Amniotic epithelial cell (primary cell): Measurements from ENCODE around the gene DSPP.
"Not testable (repeated sequence)": the region's sequence is repeated elsewhere in the genome, so short reads cannot be mapped to it uniquely, and the experiment has no call there.

Source experiments
- DNase-seq: peaks from one replicate; pipeline ENCODE4 v3.0.0-alpha.2; 2010; ENCODE audit warnings: low read depth

DSPP gene

GRCh38 chr4:87608229-87608628 is at the start of gene DSPP:
Gene DSPP (plus strand): TSS chr4:87608529. CDS start chr4:87610909, 2,380 bp downstream.
- no peak for DNase-seq

DNA sequence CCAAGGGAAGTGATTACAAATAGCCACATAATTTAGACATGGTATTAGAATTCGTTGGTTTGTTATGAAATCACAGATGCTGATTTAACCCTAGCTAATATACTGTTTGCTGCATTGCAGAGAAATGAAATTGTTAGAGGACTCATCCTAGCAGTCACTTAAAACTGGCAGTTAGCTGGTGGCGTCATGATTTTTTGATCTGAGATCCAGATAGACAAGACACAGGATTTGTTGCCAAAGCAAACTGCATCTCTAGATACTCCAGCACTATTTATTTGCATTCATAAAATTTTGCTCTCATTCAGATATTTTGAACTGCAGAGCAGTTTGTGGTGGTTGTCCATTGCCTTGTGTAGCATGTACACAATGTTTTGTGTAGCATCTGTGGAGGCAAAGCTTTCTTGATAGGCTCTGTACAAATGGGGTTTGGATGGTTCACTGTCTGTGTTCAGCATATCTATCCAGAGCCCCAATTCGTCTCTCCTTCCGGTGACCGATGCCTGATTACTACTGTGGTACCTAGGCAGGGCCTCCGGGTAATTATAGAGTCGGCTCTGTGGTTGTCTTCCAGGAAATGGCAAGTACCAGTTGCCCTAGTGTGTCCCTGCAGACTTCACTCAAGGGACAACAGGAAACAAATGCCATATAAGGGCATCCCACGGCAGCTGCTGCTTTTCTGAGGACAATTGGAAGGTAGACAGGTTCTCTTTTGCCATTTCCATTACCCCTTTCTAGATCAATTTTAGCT is 49.1 kb upstream of the DSPP start:
- no peak for DNase-seq

GRCh38 chr4:87560802-87561201 is 47.5 kb upstream of the DSPP start:
- no peak for DNase-seq

- no peak for DNase-seq
These were observed 42.6 kb upstream of the DSPP start for GRCh38 chr4:87565746-87566145.

GRCh38 chr4:87566276-87566675 is 42.1 kb upstream of the DSPP start:
- no peak for DNase-seq

DNA sequence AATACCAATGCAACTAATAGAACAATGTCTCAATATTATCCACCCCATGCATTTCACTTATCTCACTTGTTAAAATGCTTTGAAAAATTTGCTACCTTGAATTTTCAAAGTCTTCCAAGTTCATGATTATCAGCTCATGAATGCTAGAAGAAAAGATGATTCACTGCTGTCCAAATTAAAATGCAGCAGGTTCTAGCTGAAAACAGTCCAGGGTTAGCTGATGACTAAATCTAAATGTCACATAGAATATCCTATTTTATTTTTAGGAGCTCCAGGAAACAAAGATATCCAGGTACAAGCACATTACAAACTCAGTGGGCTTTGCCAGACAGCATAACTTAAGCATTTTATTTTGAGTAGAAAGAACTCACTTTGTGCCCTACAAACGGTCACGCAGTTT is 41.1 kb upstream of the DSPP start:
- no peak for DNase-seq

DNA sequence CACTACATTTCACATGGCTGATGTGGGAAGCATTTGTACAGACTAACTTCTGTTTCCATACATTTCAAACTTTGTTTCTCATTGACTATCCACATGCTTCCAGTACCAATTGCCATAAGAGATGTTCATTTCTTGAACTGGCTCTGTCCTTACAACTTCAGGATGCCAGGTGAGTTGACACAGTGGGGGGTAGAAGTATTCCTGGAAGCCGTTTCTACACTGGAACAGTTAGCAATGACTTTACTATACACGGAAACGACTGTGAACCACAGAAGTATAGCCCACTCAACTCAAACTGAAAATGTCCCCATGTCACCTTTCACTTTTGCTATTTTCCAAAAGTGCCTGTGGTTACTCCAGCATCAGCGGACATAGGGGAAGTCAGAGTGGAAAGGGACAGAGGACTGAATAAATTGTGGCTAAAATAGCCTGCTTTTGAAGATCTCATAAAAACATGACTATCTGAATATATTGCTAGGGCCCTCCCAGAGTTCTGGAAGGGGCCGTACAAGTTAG is 38.0 kb upstream of the DSPP start:
- no peak for DNase-seq

- not testable (repeated sequence) for DNase-seq
These were observed 34.0 kb upstream of the DSPP start for GRCh38 chr4:87574376-87574775.

DNA sequence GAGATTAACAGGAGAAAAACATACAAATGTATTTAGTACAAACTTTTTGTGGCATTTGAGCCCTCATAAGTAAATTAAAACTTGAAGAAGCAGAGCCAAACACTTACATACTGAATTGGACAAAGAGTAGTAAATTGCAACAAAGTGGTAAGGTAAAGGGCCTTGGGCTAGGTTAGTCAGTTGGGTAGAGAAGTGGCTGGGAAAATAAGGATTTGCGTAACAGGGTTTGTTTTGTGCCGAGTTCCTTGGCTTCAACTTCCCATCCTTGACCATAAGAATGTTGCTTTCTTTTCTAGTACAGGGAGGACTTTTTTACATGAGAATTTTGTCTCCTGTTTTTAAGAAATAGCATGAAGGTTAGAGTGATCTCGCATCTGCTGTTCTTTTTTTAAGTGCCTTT is 33.3 kb upstream of the DSPP start:
- DNase-seq = peak; percentile 76

DNA sequence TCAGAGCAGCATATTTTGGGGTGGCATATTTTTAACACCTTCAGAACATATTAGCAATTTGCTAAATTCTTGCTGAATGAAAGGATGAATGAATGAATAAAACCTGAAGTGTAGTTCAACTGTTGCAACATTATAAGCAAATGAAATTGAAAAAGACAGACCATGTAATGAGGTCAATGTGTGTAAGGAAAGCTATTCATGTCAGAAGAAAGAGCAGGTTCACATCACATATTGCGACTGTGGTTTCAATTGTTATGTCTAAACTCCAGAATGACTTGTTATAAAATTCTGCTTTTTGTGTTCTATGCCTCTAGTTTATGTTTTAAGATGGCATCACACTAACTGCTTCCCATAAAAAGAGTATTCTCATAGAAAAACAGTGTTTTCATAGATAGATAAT is 32.9 kb upstream of the DSPP start:
- DNase-seq = peak; percentile 7

GRCh38 chr4:87575983-87576382 is 32.3 kb upstream of the DSPP start:
- DNase-seq = no peak

DNA sequence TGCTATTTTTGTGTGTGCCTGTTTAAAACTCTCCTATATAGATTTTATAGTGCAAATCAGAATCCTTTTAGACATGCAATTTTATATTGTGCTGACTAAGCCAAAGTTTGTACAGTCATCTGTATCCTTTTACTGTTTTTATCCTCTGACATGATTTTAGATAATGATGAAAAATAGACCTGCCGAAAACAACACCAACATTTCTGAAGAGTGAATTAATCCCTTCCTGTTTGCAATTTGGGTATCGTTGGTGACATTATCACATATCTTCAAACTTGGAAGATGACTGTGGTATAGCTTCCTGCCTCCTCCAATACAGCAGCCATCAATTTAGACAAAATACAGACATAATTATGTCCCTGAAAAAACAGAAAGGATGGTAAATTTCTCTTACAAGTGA is 28.9 kb upstream of the DSPP start:
- no peak for DNase-seq

GRCh38 chr4:87580057-87580456 is 28.3 kb upstream of the DSPP start:
- DNase-seq = no peak

GRCh38 chr4:87584222-87584908 is 24.0 kb upstream of the DSPP start:
- no peak for DNase-seq

DNA sequence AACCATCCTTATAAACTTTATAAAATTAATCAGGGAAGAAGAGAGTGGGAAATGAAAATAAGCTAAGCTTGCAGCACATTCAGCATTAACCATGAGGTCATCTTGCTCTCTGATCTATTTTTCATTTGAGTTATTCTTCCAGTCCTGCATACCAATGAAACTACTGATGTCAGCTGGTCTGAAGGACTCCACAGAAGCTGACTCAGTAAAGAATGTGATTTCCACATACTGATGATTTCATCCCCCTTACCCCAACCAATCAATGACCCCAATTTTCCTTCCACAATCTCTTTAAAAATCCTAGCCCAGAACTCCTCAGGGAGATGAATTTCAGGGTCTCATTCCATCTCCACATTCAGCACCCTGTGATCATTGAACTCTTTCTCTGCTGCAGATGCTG is 18.8 kb upstream of the DSPP start:
- DNase-seq = peak; percentile 96

GRCh38 chr4:87592124-87592523 is 16.2 kb upstream of the DSPP start:
- DNase-seq = no peak

- DNase-seq = no peak
These were observed 7.0 kb upstream of the DSPP start for GRCh38 chr4:87601361-87601760.

- DNase-seq = no peak
These were observed 6.1 kb downstream of the DSPP start for GRCh38 chr4:87614292-87614890.

DNA sequence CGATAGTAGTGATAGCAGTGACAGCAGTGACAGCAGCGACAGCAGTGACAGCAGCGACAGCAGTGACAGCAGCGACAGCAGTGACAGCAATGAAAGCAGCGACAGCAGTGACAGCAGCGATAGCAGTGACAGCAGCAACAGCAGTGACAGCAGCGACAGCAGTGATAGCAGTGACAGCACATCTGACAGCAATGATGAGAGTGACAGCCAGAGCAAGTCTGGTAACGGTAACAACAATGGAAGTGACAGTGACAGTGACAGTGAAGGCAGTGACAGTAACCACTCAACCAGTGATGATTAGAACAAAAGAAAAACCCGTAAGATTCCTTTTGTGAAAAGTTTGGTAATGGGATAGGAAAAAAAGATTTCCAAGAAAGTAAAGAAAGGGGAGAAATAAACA is 7.9 kb downstream of the DSPP start:
- no peak for DNase-seq

DNA sequence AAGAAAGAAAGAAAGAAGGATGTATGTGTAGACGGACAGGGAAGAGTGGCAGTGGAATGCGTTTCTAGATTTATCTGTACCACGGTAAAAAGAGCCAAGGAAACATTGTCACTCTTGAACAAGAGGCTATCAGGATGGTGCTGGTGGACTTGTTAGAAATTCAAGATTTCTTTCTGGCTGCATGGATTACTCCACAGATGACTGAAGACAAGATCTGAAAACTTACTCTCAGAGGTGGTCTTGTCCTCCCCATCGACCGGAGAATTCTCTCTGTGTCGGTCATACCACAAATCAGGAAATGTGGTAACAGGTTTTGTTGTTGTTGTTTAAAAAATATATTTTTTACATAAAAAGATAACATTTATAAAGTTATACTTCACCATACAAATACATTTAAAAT is 11.8 kb downstream of the DSPP start:
- DNase-seq = no peak

- DNase-seq = no peak
These were observed 12.2 kb downstream of the DSPP start for GRCh38 chr4:87620491-87620890.

GRCh38 chr4:87622303-87622702 is 14.0 kb downstream of the DSPP start:
- no peak for DNase-seq

GRCh38 chr4:87624698-87625097 is 16.4 kb downstream of the DSPP start:
- DNase-seq = peak; percentile 7
